ENCODE results near the gene PELI3. TPM values are rescaled to one million over a fixed set of nuclear protein-coding genes. Genes with fewer than 3 reads are reported as not detected.
"Not testable (repeated sequence)": the region's sequence is repeated elsewhere in the genome, so short reads cannot be mapped to it uniquely, and the experiment has no call there.

Gene PELI3
- total RNA-seq, 1 experiment from 2014 or later = 21.1 TPM

- Mint-ChIP-seq H3K36me3 (ENCODE audit: insufficient read depth, unreplicated experiment) (peaks cover 23% of the 10 kb centered on the region), H3K4me3 (ENCODE audit: unreplicated experiment) (no peak overlapping the region), H3K27me3 (ENCODE audit: insufficient read depth, unreplicated experiment) (no peaks in the 10 kb centered on the region), H3K27ac (ENCODE audit: unreplicated experiment) (no peak overlapping the region), H3K4me1 (ENCODE audit: low read depth, unreplicated experiment) (no peaks in the 10 kb centered on the region), H3K9me3 (ENCODE audit: unreplicated experiment) (no peaks in the 10 kb centered on the region)
- Histone ChIP-seq H3K4me3 (ENCODE audit: low read depth, low read length) (no peak overlapping the region), H3K9me3 (no peaks in the 10 kb centered on the region), H3K27me3 (replicated peaks; ENCODE audit: control insufficient read depth, insufficient read depth, low read length) (no peaks in the 10 kb centered on the region), H3K4me1 (no peaks in the 10 kb centered on the region), H3K36me3 (ENCODE audit: control insufficient read depth, insufficient read depth, low read length) (no peaks in the 10 kb centered on the region)
- CTCF ChIA-PET = interaction anchor here (1.1 to 1.4 kb wide), 3 partner anchors 10 to 250 kb away, joined by 3 to 11 read pairs (median 6); partner anchors contain the start of gene MRPL11
- intact Hi-C loops (cut with micrococcal nuclease; ENCODE audit: unreplicated experiment) = no loop called here
- TF ChIP-seq CTCF (IDR thresholded peaks at IDR 0.05; ENCODE audit: insufficient read depth in 1 of 2, low read depth in 1 of 2, low read length in 1 of 2, severe bottlenecking in 1 of 2, unreplicated experiment in 1 of 2) = no peak
- DNase-seq = no peak
- POLR2A ChIA-PET = no interaction called here
- no TSS peak for BruUV-seq (replicated peaks)
Observed at GRCh38 chr11:66428933-66429332, 37.8 kb upstream of the PELI3 start.

DNA sequence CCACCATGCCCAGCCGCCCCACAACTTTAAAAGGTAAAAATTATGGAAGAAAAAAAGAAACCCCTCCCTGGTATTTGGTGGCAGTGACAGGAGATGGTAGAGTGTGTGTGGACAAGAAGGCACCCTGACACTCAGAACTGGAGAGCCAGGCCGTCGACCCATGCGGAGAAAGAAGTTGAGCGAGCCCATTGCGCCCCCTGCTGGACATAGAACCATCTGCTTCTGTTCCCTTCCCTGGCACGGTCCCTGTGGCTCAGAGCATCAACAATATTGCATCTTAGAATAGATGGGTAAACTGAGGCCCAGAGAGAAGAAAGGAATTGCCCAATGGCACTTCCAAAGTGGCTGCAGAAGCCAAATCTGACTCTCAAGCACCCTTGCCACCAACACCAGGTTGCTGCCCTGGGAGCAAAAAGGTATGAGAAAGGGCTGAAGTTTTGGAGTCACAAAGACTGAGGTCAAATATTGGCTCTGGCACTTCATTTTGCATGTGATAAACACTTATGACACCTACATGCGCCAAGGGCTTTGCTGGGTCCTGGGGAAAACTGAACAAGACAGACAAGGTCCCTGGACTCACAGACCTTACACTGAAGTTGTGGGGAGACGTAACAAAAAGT lies 36.6 kb upstream of the PELI3 start:
- peak; percentile 94 to 96 for TF ChIP-seq CTCF (IDR thresholded peaks at IDR 0.05; ENCODE audit: insufficient read depth in 1 of 2, low read depth in 1 of 2, low read length in 1 of 2, severe bottlenecking in 1 of 2, unreplicated experiment in 1 of 2)
- no peaks in the 10 kb centered on the region for H3K27me3 ChIP-seq (replicated peaks; ENCODE audit: control insufficient read depth, insufficient read depth, low read length)
- H3K9me3 ChIP-seq = no peaks in the 10 kb centered on the region
- H3K4me3 Mint-ChIP-seq (ENCODE audit: unreplicated experiment) = no peak overlapping the region
- no TSS peak for BruUV-seq (replicated peaks)
- no peak overlapping the region for H3K4me3 ChIP-seq (ENCODE audit: low read depth, low read length)
- H3K36me3 Mint-ChIP-seq (ENCODE audit: insufficient read depth, unreplicated experiment) = peaks cover 35% of the 10 kb centered on the region
- H3K27ac Mint-ChIP-seq (ENCODE audit: unreplicated experiment) = no peak overlapping the region
- DNase-seq = peak; percentile 78 to 85
- no peaks in the 10 kb centered on the region for H3K4me1 Mint-ChIP-seq (ENCODE audit: low read depth, unreplicated experiment)
- H3K36me3 ChIP-seq (ENCODE audit: control insufficient read depth, insufficient read depth, low read length) = no peaks in the 10 kb centered on the region
- CTCF ChIA-PET = interaction anchor here (0.7 to 1.6 kb wide), 6 partner anchors 9 to 116 kb away, joined by 4 to 11 read pairs (median 6); partner anchors contain the start of genes MRPL11 and ZDHHC24
- intact Hi-C loops (cut with micrococcal nuclease; ENCODE audit: unreplicated experiment) = loop anchor here (1.0 kb wide), 2 partner anchors 22 to 49 kb away; no protein-coding TSS in a partner anchor
- H3K9me3 Mint-ChIP-seq (ENCODE audit: unreplicated experiment) = no peaks in the 10 kb centered on the region
- H3K27me3 Mint-ChIP-seq (ENCODE audit: insufficient read depth, unreplicated experiment) = no peaks in the 10 kb centered on the region
- no peaks in the 10 kb centered on the region for H3K4me1 ChIP-seq
- POLR2A ChIA-PET = interaction anchor here (0.6 to 0.7 kb wide), 3 partner anchors 21 to 426 kb away, joined by 3 to 5 read pairs (median 3); no protein-coding TSS in a partner anchor

- CTCF ChIA-PET = interaction anchor here (0.7 to 0.9 kb wide), 2 partner anchors 8 to 375 kb away, joined by 3 to 4 read pairs; partner anchors contain the start of gene MRPL11
- H3K4me1 Mint-ChIP-seq (ENCODE audit: low read depth, unreplicated experiment); H3K9me3 ChIP-seq; H3K4me3 Mint-ChIP-seq (ENCODE audit: unreplicated experiment); H3K9me3 Mint-ChIP-seq (ENCODE audit: unreplicated experiment); H3K4me3 ChIP-seq (ENCODE audit: low read depth, low read length); H3K27ac Mint-ChIP-seq (ENCODE audit: unreplicated experiment); H3K36me3 ChIP-seq (ENCODE audit: control insufficient read depth, insufficient read depth, low read length); POLR2A ChIA-PET; H3K27me3 ChIP-seq (replicated peaks; ENCODE audit: control insufficient read depth, insufficient read depth, low read length); DNase-seq; H3K4me1 ChIP-seq; BruUV-seq (replicated peaks); H3K27me3 Mint-ChIP-seq (ENCODE audit: insufficient read depth, unreplicated experiment); intact Hi-C loops (cut with micrococcal nuclease; ENCODE audit: unreplicated experiment): not testable (repeated sequence)
- peaks cover 46% of the 10 kb centered on the region for H3K36me3 Mint-ChIP-seq (ENCODE audit: insufficient read depth, unreplicated experiment)
Observed at GRCh38 chr11:66431287-66431686, 35.4 kb upstream of the PELI3 start.

DNA sequence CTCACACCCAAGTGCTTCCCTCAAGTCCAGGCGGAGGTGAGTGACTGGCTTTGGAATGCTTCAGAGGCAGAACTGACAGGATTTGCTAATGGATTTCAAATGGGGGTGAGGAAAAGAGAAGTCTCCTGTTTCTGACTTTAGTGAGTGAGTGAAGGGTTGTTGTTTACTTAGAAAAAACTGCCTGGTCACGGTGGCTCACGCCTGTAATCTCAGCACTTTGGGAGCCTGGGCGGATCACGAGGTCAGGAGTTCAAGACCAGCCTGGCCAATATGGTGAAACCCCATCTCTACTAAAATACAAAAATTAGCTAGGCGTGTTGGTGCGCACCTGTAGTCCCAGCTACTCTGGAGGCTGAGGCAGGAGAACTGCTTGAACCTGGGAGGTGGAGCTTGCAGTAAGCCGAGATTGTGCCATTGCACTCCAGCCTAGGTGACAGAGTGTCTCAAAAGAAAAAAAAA lies 34.8 kb upstream of the PELI3 start:
- BruUV-seq (replicated peaks); H3K4me3 Mint-ChIP-seq (ENCODE audit: unreplicated experiment); DNase-seq; H3K9me3 ChIP-seq; H3K27me3 Mint-ChIP-seq (ENCODE audit: insufficient read depth, unreplicated experiment); intact Hi-C loops (cut with micrococcal nuclease; ENCODE audit: unreplicated experiment); H3K27me3 ChIP-seq (replicated peaks; ENCODE audit: control insufficient read depth, insufficient read depth, low read length); H3K36me3 ChIP-seq (ENCODE audit: control insufficient read depth, insufficient read depth, low read length); H3K9me3 Mint-ChIP-seq (ENCODE audit: unreplicated experiment); H3K4me1 Mint-ChIP-seq (ENCODE audit: low read depth, unreplicated experiment); H3K27ac Mint-ChIP-seq (ENCODE audit: unreplicated experiment); H3K4me3 ChIP-seq (ENCODE audit: low read depth, low read length); POLR2A ChIA-PET; H3K4me1 ChIP-seq: not testable (repeated sequence)
- CTCF ChIA-PET = interaction anchor here (1.2 kb wide), 1 partner anchor 23 kb away, joined by 4 read pairs; no protein-coding TSS in a partner anchor
- peaks cover 52% of the 10 kb centered on the region for H3K36me3 Mint-ChIP-seq (ENCODE audit: insufficient read depth, unreplicated experiment)

All from Caco-2 (cell line).